Measurements from ENCODE around the gene UBE2D4. TPM values are rescaled to one million over a fixed set of nuclear protein-coding genes. Genes with fewer than 3 reads are reported as not detected.
"Not testable (repeated sequence)": the region's sequence is repeated elsewhere in the genome, so short reads cannot be mapped to it uniquely, and the experiment has no call there.

UBE2D4 gene
- total RNA-seq, 3 donors from 2014 or later = 14.7 to 34.1 (median 15.4) TPM

- Histone ChIP-seq H3K9me3 (no peaks in the 10 kb centered on the region), H3K27me3 (no peaks in the 10 kb centered on the region), H3K27ac (no peak overlapping the region), H3K36me3 (no peaks in the 10 kb centered on the region), H3K4me3 (no peak overlapping the region), H3K4me1 (no peaks in the 10 kb centered on the region)
- no peak for TF ChIP-seq POLR2AphosphoS5 (IDR thresholded peaks at IDR 0.05)
- no peak for DNase-seq (ENCODE audit: low spot score in 2 of 2)
- intact Hi-C loops (cut with DNase I; ENCODE audit: low total_unique reads) = no loop called here
Observed at GRCh38 chr7:43953071-43953470, 26.8 kb downstream of the UBE2D4 start.

GRCh38 chr7:43954524-43955228 is 28.4 kb downstream of the UBE2D4 start:
- intact Hi-C loops (cut with DNase I; ENCODE audit: low total_unique reads) = no loop called here
- H3K4me1 ChIP-seq = no peaks in the 10 kb centered on the region
- no peak overlapping the region for H3K27ac ChIP-seq
- no peaks in the 10 kb centered on the region for H3K36me3 ChIP-seq
- no peaks in the 10 kb centered on the region for H3K27me3 ChIP-seq
- TF ChIP-seq POLR2AphosphoS5 (IDR thresholded peaks at IDR 0.05) (no peak), POLR2A (IDR thresholded peaks at IDR 0.05) (no peak), CTCF (IDR thresholded peaks at IDR 0.05) (peak in 1 of 3 donors; percentile 27)
- no peak for DNase-seq (ENCODE audit: low spot score in 2 of 2)
- H3K9me3 ChIP-seq = no peaks in the 10 kb centered on the region
- H3K4me3 ChIP-seq = no peak overlapping the region

- H3K36me3 ChIP-seq = no peaks in the 10 kb centered on the region
- intact Hi-C loops (cut with DNase I; ENCODE audit: low total_unique reads) = no loop called here
- no peak overlapping the region for H3K4me3 ChIP-seq
- no peaks in the 10 kb centered on the region for H3K4me1 ChIP-seq
- no peaks in the 10 kb centered on the region for H3K9me3 ChIP-seq
- TF ChIP-seq CTCF (IDR thresholded peaks at IDR 0.05) (no peak), POLR2AphosphoS5 (IDR thresholded peaks at IDR 0.05) (no peak), POLR2A (IDR thresholded peaks at IDR 0.05) (no peak)
- DNase-seq (ENCODE audit: low spot score in 2 of 2) = no peak
- H3K27me3 ChIP-seq = no peaks in the 10 kb centered on the region
- no peak overlapping the region for H3K27ac ChIP-seq
Observed at GRCh38 chr7:43956027-43956426, 29.8 kb downstream of the UBE2D4 start.

- Histone ChIP-seq H3K27me3 (no peaks in the 10 kb centered on the region), H3K36me3 (no peaks in the 10 kb centered on the region), H3K9me3 (no peaks in the 10 kb centered on the region), H3K4me3 (no peak overlapping the region), H3K4me1 (no peaks in the 10 kb centered on the region), H3K27ac (no peak overlapping the region)
- intact Hi-C loops (cut with DNase I; ENCODE audit: low total_unique reads) = no loop called here
- no peak for TF ChIP-seq CTCF (IDR thresholded peaks at IDR 0.05)
- no peak for DNase-seq (ENCODE audit: low spot score in 2 of 2)
Observed at GRCh38 chr7:43960933-43961332, 34.7 kb downstream of the UBE2D4 start.

GRCh38 chr7:43966392-43966791 is 40.2 kb downstream of the UBE2D4 start:
- H3K27me3 ChIP-seq; H3K4me3 ChIP-seq; H3K27ac ChIP-seq; intact Hi-C loops (cut with DNase I; ENCODE audit: low total_unique reads); H3K36me3 ChIP-seq; DNase-seq (ENCODE audit: low spot score in 2 of 2); H3K9me3 ChIP-seq; H3K4me1 ChIP-seq: not testable (repeated sequence)

- H3K27ac ChIP-seq; H3K4me3 ChIP-seq; H3K36me3 ChIP-seq; DNase-seq (ENCODE audit: low spot score in 2 of 2); H3K27me3 ChIP-seq; H3K9me3 ChIP-seq; intact Hi-C loops (cut with DNase I; ENCODE audit: low total_unique reads); H3K4me1 ChIP-seq: not testable (repeated sequence)
Observed at GRCh38 chr7:43968172-43969040, 42.2 kb downstream of the UBE2D4 start.

GRCh38 chr7:43969586-43969985 is 43.4 kb downstream of the UBE2D4 start:
- DNase-seq (ENCODE audit: low spot score in 2 of 2); H3K36me3 ChIP-seq; intact Hi-C loops (cut with DNase I; ENCODE audit: low total_unique reads); H3K4me1 ChIP-seq; H3K27me3 ChIP-seq; H3K4me3 ChIP-seq; H3K27ac ChIP-seq; H3K9me3 ChIP-seq: not testable (repeated sequence)

- H3K27ac ChIP-seq; intact Hi-C loops (cut with DNase I; ENCODE audit: low total_unique reads); H3K36me3 ChIP-seq; H3K4me1 ChIP-seq; H3K9me3 ChIP-seq; H3K27me3 ChIP-seq; DNase-seq (ENCODE audit: low spot score in 2 of 2); H3K4me3 ChIP-seq: not testable (repeated sequence)
Observed at GRCh38 chr7:43970698-43971097, 44.5 kb downstream of the UBE2D4 start.

- intact Hi-C loops (cut with DNase I; ENCODE audit: low total_unique reads); H3K27me3 ChIP-seq; H3K36me3 ChIP-seq; H3K4me1 ChIP-seq; H3K9me3 ChIP-seq; H3K27ac ChIP-seq; H3K4me3 ChIP-seq; DNase-seq (ENCODE audit: low spot score in 2 of 2): not testable (repeated sequence)
Observed at GRCh38 chr7:43974033-43974573, 47.9 kb downstream of the UBE2D4 start.

All from breast epithelium (tissue), 4 donors.